ENCODE data around the gene SORCS3.

Gene SORCS3

GRCh38 chr10:105121743-105122142 lies 480.7 kb downstream of the SORCS3 start:
- H3K27ac ChIP-seq, result no peak overlapping the region
- no peak for TF ChIP-seq CTCF (conservative IDR thresholded peaks at IDR 0.05)
- TF ChIP-seq ZFX (IDR thresholded peaks at IDR 0.05), result no peak

GRCh38 chr10:105128111-105128510 lies 487.0 kb downstream of the SORCS3 start:
- TF ChIP-seq CTCF (conservative IDR thresholded peaks at IDR 0.05) (no peak), ZFX (IDR thresholded peaks at IDR 0.05) (no peak)
- no peak overlapping the region for H3K27ac ChIP-seq

- H3K27ac ChIP-seq, result no peak overlapping the region
- TF ChIP-seq ZFX (IDR thresholded peaks at IDR 0.05), result no peak
- no peak for TF ChIP-seq CTCF (conservative IDR thresholded peaks at IDR 0.05)
Measured at GRCh38 chr10:105138358-105138757, 497.3 kb downstream of the SORCS3 start.

- H3K27ac ChIP-seq, result no peak overlapping the region
Measured at GRCh38 chr10:105139363-105139896, 498.3 kb downstream of the SORCS3 start.

GRCh38 chr10:105140600-105140999 lies 499.5 kb downstream of the SORCS3 start:
- TF ChIP-seq ZFX (IDR thresholded peaks at IDR 0.05) (no peak), CTCF (conservative IDR thresholded peaks at IDR 0.05) (no peak)
- no peak overlapping the region for H3K27ac ChIP-seq

More at GRCh38 chr10:105139363-105139896, 498.3 kb downstream of the SORCS3 start:
- no peak for TF ChIP-seq CTCF (conservative IDR thresholded peaks at IDR 0.05)

GRCh38 chr10:105145711-105146110 lies 504.6 kb downstream of the SORCS3 start:
- no peak overlapping the region for H3K27ac ChIP-seq
- TF ChIP-seq CTCF (conservative IDR thresholded peaks at IDR 0.05) (no peak), ZFX (IDR thresholded peaks at IDR 0.05) (no peak)

- TF ChIP-seq ZFX (IDR thresholded peaks at IDR 0.05) (no peak), CTCF (conservative IDR thresholded peaks at IDR 0.05) (no peak)
- H3K27ac ChIP-seq, result no peak overlapping the region
Measured at GRCh38 chr10:105146436-105146835, 505.3 kb downstream of the SORCS3 start.

Data from C4-2B (cell line).